Chondrocyte (in vitro differentiated cells): ENCODE data around the gene TSHB. TPM values are rescaled to one million over a fixed set of nuclear protein-coding genes. Genes with fewer than 3 reads are reported as not detected.

Experiments
- DNase-seq: peaks from one replicate; pipeline ENCODE4 v3.0.0; 2021; ENCODE audit warnings: mixed read lengths, low spot score
- H3K27ac Mint-ChIP-seq: one replicate; pipeline ENCODE4 v1.8.0; 2021; ENCODE audit warnings: mild to moderate bottlenecking, moderate library complexity, mixed read lengths; ENCODE audit not compliant: unreplicated experiment
- H3K27me3 Mint-ChIP-seq: 2 replicates; pipeline ENCODE4 v1.8.0; 2021; ENCODE audit warnings: low read depth, mixed read lengths
- H3K36me3 Mint-ChIP-seq: 2 replicates; pipeline ENCODE4 v1.8.0; 2021; ENCODE audit warnings: low read depth, mixed read lengths
- H3K4me1 Mint-ChIP-seq: 2 replicates; pipeline ENCODE4 v1.8.0; 2021; ENCODE audit warnings: low read depth, mild to moderate bottlenecking, mixed read lengths
- H3K4me3 Mint-ChIP-seq: one replicate; pipeline ENCODE4 v1.8.0; 2021; ENCODE audit warnings: mild to moderate bottlenecking, moderate library complexity, mixed read lengths; ENCODE audit not compliant: unreplicated experiment
- H3K9me3 Mint-ChIP-seq: 2 replicates; pipeline ENCODE4 v1.8.0; 2021; ENCODE audit warnings: low read depth, mixed read lengths
- CTCF ChIP-seq: fragments of 200-600 bp; sonication (generic); IDR thresholded peaks from 2 replicates; pipeline ENCODE4 v1.5.0; 2021; ENCODE audit warnings: antibody characterized with exemption, mild to moderate bottlenecking, moderate library complexity
- total RNA-seq: library from RNA; stranded (reverse); gene quantifications from 3 replicates; pipeline ENCODE4 v1.2.1, GENCODE V29; 2021

TSHB gene
- total RNA-seq, 1 donor from 2014 or later: not detected

- H3K36me3 Mint-ChIP-seq: peaks cover 6% of the 10 kb centered on the region
- TF ChIP-seq CTCF: no peak
These were observed 6.0 kb upstream of the TSHB start for GRCh38 chr1:115023593-115023992.

GRCh38 chr1:115031595-115031994 is 2.0 kb downstream of the TSHB start:
- H3K27ac Mint-ChIP-seq: no peak overlapping the region
- peaks cover 5% of the 10 kb centered on the region for H3K27me3 Mint-ChIP-seq
- no peak for DNase-seq
- H3K4me1 Mint-ChIP-seq: peaks cover 4% of the 10 kb centered on the region
- no peak overlapping the region for H3K4me3 Mint-ChIP-seq
- peaks cover 3% of the 10 kb centered on the region for H3K9me3 Mint-ChIP-seq
- peaks cover 2% of the 10 kb centered on the region for H3K36me3 Mint-ChIP-seq
- TF ChIP-seq CTCF: peak; percentile 14

More at GRCh38 chr1:115023593-115023992, 6.0 kb upstream of the TSHB start:
- no peak for DNase-seq
- peaks cover 9% of the 10 kb centered on the region for H3K9me3 Mint-ChIP-seq
- no peaks in the 10 kb centered on the region for H3K4me1 Mint-ChIP-seq
- no peak overlapping the region for H3K27ac Mint-ChIP-seq
- H3K4me3 Mint-ChIP-seq: no peak overlapping the region
- peaks cover 36% of the 10 kb centered on the region for H3K27me3 Mint-ChIP-seq

- H3K9me3 Mint-ChIP-seq: no peaks in the 10 kb centered on the region
- H3K4me1 Mint-ChIP-seq: peaks cover 4% of the 10 kb centered on the region
- H3K27ac Mint-ChIP-seq: no peak overlapping the region
- H3K27me3 Mint-ChIP-seq: no peaks in the 10 kb centered on the region
- no peak overlapping the region for H3K4me3 Mint-ChIP-seq
- H3K36me3 Mint-ChIP-seq: peaks cover 8% of the 10 kb centered on the region
- no peak for TF ChIP-seq CTCF
- DNase-seq: no peak
These were observed 6.0 kb downstream of the TSHB start for GRCh38 chr1:115035652-115036051.

GRCh38 chr1:115036814-115037507 is 7.3 kb downstream of the TSHB start:
- Mint-ChIP-seq H3K4me1 (peaks cover 1% of the 10 kb centered on the region), H3K27me3 (no peaks in the 10 kb centered on the region), H3K36me3 (peaks cover 15% of the 10 kb centered on the region), H3K27ac (no peak overlapping the region), H3K9me3 (no peaks in the 10 kb centered on the region), H3K4me3 (no peak overlapping the region)
- no peak for DNase-seq
- no peak for TF ChIP-seq CTCF

- Mint-ChIP-seq H3K27ac (no peak overlapping the region), H3K4me3 (no peak overlapping the region), H3K9me3 (no peaks in the 10 kb centered on the region), H3K4me1 (peaks cover 5% of the 10 kb centered on the region), H3K27me3 (no peaks in the 10 kb centered on the region), H3K36me3 (peaks cover 43% of the 10 kb centered on the region)
- TF ChIP-seq CTCF: peak; percentile 16
- DNase-seq: no peak
These were observed 10.9 kb downstream of the TSHB start for GRCh38 chr1:115040501-115040900.
